HG03432 (cell line): Measurements from ENCODE around the gene UCN3.
A peak's percentile ranks its signal among the peaks of the same experiment; 100 is the strongest.

ENCODE experiments used
- ATAC-seq: cut with Tn5 transposase; IDR thresholded peaks from one replicate; pipeline ENCODE4 v1.9.1; 2021; ENCODE audit warnings: mild to moderate bottlenecking, moderate library complexity; ENCODE audit not compliant: unreplicated experiment

The UCN3 gene

GRCh38 chr10:5364890-5365338 lies at the start of gene UCN3:
Gene UCN3, plus strand, starts transcription at chr10:5364966. Its CDS starts 8,755 bp downstream, at chr10:5373721.
- ATAC-seq, result no peak

- peak; percentile 67 for ATAC-seq
These were observed 47.1 kb upstream of the UCN3 start for GRCh38 chr10:5317547-5318107.

- no peak for ATAC-seq
These were observed 46.6 kb upstream of the UCN3 start for GRCh38 chr10:5318148-5318547.

DNA sequence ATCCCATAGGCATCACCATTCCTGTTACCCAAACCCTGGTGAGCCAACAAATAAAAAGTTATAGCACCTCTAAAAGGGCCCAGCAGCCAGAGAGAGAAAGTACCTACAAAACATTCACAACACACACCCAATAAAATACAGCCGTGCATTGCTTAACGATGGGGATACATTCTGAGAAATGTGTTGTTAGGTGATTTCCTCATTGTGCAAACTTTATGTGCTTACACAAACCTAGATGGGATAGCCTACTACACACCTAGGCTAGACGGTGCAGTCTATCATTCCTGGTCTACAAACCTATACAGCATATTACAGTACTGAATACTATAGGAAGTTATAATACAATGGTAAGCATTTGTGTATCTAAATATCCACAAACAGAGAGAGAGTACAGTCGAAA lies 44.9 kb upstream of the UCN3 start:
- no peak for ATAC-seq

- no peak for ATAC-seq
These were observed 43.5 kb upstream of the UCN3 start for GRCh38 chr10:5321273-5321672.

- ATAC-seq, result no peak
These were observed 41.3 kb upstream of the UCN3 start for GRCh38 chr10:5323446-5323845.

- no peak for ATAC-seq
These were observed 39.7 kb upstream of the UCN3 start for GRCh38 chr10:5325076-5325475.

DNA sequence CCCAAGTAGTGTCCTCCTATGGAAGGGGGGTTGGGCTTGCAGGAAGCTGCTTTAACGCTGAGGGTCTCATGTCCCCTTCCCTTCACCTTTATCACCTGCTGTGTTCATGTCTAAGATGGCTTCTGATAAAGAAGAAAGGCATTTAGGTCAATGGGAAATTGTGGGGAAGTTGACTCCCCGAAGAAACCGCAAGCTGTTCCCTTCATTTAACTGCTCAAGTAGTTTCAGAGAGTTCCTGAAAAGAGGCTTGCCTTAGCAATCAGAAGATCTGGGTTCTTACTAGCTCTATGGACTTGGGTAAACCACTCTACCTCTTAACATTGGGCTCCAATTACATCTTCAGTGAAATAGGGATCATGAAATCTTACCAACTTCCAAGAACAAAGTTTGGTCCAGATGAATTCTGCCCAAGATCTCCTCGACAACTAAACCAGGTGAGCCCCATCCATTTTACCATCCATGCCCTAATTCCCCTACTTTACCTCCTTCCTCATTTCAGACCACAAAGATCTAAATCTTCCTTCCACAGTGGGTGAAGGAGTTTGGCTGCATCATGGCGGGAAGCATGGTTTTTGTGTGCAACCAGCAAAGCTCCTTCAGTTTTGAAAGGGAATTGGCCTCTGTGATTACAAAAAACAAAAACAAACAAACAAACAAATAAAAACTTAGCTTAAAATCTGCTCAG lies 30.4 kb upstream of the UCN3 start:
- ATAC-seq, result no peak

DNA sequence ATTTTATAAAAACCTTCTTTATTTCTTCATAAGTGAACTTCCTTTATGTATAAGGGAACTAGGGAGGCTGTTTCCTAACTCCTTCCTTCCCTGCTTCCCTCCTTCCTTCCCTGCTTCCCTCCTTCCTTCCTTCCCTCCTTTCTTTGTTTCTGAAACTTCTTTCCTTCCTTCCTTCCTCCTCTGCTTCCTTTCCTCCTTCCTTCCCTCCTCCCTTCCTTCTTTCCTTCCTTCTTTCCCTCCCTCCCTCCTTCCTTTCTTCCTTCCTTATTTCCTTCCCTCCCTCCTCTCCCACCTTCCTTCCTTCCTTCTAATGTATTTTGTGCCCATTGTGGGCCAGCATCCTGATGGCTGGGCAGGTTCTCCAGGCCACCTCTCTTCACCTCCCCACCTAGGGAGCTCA lies 26.8 kb upstream of the UCN3 start:
- no peak for ATAC-seq

GRCh38 chr10:5343092-5343491 lies 21.7 kb upstream of the UCN3 start:
- ATAC-seq, result no peak

DNA sequence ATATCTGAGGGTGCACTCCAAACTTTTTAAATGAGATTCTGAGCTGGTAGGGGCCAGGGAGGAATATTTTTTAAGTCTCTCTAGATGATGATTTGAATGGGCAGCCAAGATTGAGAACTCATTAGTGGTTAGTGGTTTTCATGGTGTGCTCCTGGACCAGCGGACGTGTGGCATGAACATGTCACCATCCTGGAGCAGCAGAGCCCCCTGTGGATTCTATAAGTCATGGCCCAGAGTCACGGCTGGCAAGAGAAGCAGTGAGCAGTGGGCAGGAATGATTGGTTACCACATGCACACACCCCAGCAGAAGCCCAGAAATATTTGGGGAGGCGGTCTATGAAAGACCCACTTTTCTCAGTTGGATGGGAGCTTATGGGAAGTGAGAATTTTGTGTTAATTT lies 21.2 kb upstream of the UCN3 start:
- no peak for ATAC-seq

DNA sequence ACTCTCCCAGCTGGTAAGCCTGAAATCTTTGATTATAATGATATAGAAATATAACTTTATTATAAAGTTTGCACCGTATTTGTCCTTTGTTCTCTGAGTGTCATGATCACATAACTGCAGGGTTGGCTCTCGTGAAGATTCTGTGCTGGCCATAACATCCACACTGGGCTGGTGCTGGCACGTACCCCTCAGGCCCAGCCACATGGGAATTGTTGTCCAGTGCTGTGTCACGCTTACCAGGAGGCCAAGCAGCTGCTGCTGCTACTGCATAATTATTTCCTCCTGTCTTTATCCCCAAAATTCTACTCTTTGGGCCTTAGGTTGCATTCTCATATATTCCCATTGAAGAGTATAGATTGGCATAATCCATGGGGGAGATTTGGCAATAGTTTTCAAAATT lies 20.8 kb upstream of the UCN3 start:
- no peak for ATAC-seq

- ATAC-seq, result no peak
These were observed 20.0 kb upstream of the UCN3 start for GRCh38 chr10:5344746-5345145.

DNA sequence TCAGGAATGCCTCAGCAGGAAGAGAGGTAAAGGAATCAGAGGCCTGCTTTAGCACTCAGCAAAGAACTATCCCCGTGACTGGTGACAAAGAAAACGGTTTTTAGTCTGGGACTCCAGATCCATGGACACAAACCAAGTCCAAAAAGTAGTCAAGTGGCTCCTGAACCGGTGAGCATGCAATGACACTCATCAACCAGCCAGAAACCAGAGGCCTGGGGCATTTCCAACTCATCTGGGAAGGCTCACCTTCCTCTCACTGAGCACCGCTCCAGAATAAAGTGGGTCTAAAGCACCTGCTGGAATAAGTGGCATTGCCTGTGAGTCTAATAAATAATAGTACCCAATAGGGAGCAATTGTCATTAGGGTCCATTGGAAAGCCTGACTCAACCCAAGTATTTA lies 17.9 kb upstream of the UCN3 start:
- ATAC-seq, result no peak

GRCh38 chr10:5349362-5349761 lies 15.4 kb upstream of the UCN3 start:
- no peak for ATAC-seq

DNA sequence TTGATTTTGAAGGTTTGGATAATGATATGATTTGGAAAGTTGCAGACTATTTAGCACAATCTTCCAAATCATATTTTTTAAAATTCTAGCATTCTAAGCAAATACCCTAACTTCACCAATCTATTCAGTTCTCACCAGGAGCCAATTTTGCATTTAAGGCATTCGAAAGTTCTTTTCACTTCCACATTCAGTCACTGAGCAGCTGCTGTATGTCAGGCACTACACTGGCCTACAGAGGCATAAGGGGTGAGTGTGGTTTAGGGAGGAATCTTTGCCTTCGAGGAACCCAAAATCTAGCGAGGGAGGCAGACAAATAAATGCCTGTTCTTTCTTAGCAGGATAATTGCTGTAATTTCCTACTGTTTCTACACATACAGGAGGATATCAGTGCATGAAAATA lies 10.7 kb upstream of the UCN3 start:
- peak; percentile 86 for ATAC-seq

DNA sequence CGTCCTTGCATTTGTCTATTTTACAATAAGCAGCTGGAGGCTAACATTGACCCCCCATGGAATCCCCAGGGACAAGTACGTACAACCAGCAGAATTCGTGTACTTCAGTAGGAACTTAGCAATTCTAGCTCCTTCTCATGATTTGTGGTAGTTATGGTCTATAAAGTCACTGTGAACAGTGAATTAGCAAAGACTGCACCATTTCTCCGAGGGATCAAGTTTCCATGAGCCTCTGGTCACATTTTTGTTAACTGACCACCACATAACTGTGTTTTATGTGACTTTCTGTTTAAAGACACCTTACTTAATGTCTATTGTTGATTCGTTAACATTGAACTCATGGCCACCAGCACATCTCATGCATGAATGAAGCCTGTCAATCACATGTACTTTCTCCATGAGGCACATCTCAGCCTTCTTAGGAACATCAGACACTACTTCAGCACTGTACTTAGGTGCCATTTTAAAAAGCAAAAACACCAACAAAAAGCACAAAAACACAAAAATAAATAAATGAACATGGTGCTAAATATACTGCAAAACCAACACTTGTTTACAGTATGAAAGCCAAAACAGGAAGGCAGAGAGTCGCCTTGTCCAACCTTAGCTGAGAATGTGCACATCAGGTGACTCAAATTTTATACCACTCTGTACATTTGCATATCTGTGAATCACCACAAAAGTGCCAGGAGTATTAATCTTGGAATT lies 9.0 kb upstream of the UCN3 start:
- ATAC-seq, result no peak

GRCh38 chr10:5356302-5356763 lies 8.4 kb upstream of the UCN3 start:
- no peak for ATAC-seq

- ATAC-seq, result no peak
These were observed 4.3 kb upstream of the UCN3 start for GRCh38 chr10:5360318-5360915.

DNA sequence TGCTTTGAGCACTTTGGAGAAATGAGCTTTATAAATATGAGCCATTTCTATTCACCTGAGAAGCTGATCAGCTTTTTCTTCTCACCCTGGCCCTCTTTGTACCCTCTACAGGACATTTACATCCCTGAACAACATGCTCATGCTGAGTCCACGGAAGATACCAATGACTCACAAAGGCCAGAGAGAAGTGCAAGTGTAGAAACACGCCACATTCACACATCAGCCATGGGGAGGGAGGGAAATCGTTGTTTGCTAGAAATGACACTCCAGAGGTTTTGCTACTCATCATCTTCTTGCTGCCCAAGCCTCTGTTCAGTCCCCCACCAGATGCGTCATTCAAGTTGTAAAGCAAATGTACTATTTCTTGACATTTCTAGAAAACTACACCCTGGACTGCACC lies 2.8 kb upstream of the UCN3 start:
- ATAC-seq, result no peak

GRCh38 chr10:5362873-5363272 lies 1.9 kb upstream of the UCN3 start:
- ATAC-seq, result no peak

GRCh38 chr10:5364374-5364773 lies 392 bp upstream of the UCN3 start:
- ATAC-seq, result no peak
